Eye (tissue), 1 donor: ENCODE data around the gene LAMB2.
A peak's percentile ranks its signal among the peaks of the same experiment; 100 is the strongest.

Experiments
- DNase-seq: peaks from one replicate; pipeline ENCODE4 v3.0.0-alpha.2; 2015

Gene LAMB2

GRCh38 chr3:49132437-49133225, at the start of gene LAMB2:
Gene LAMB2, minus strand, starts transcription at chr3:49133050. Its CDS starts 183 bp downstream, at chr3:49132867.
- DNase-seq: peak; percentile 92

- no peak for DNase-seq
These were observed 48.5 kb upstream of the LAMB2 start for GRCh38 chr3:49181351-49181750.

GRCh38 chr3:49180116-49180515, 47.3 kb upstream of the LAMB2 start:
- DNase-seq: no peak

GRCh38 chr3:49177073-49177472, 44.2 kb upstream of the LAMB2 start:
- no peak for DNase-seq

GRCh38 chr3:49175530-49175929, 42.7 kb upstream of the LAMB2 start:
- DNase-seq: no peak

- DNase-seq: no peak
These were observed 41.6 kb upstream of the LAMB2 start for GRCh38 chr3:49174397-49174985.

GRCh38 chr3:49173792-49174170, 40.9 kb upstream of the LAMB2 start:
- DNase-seq: peak; percentile 89

GRCh38 chr3:49173116-49173791, 40.4 kb upstream of the LAMB2 start:
- DNase-seq: peak; percentile 95

- no peak for DNase-seq
These were observed 39.7 kb upstream of the LAMB2 start for GRCh38 chr3:49172551-49173041.

- DNase-seq: no peak
These were observed 39.1 kb upstream of the LAMB2 start for GRCh38 chr3:49171775-49172500.

- DNase-seq: peak; percentile 95
These were observed 38.4 kb upstream of the LAMB2 start, which contains the start of gene KLHDC8B for GRCh38 chr3:49171119-49171774. Gene KLHDC8B, plus strand, starts transcription at chr3:49171598. Its CDS starts 1,172 bp downstream, at chr3:49172770.

GRCh38 chr3:49170744-49171118, 37.9 kb upstream of the LAMB2 start:
- DNase-seq: no peak

GRCh38 chr3:49166752-49167556, 34.1 kb upstream of the LAMB2 start:
- DNase-seq: no peak

GRCh38 chr3:49165771-49166751, 33.2 kb upstream of the LAMB2 start, which contains the start of gene CCDC71:
Gene CCDC71, minus strand, starts transcription at chr3:49166331. Its CDS starts 2,123 bp downstream, at chr3:49164208.
- peak; percentile 89 for DNase-seq

- peak; percentile 45 for DNase-seq
These were observed 32.3 kb upstream of the LAMB2 start for GRCh38 chr3:49164983-49165720.

- DNase-seq: no peak
These were observed 30.8 kb upstream of the LAMB2 start for GRCh38 chr3:49163609-49164008.

GRCh38 chr3:49162751-49163419, 30.0 kb upstream of the LAMB2 start:
- DNase-seq: no peak

- no peak for DNase-seq
These were observed 29.1 kb upstream of the LAMB2 start for GRCh38 chr3:49161808-49162530.
